Measurements from ENCODE around the gene PRMT7. TPM values are rescaled to one million over a fixed set of nuclear protein-coding genes. Genes with fewer than 3 reads are reported as not detected.
A peak's percentile ranks its signal among the peaks of the same experiment; 100 is the strongest.

The PRMT7 gene
- total RNA-seq, 5 donors from 2014 or later (not counting 1 experiment from before 2014, with no cell fraction given): 80.1 to 92.4 (median 87.2) TPM

DNA sequence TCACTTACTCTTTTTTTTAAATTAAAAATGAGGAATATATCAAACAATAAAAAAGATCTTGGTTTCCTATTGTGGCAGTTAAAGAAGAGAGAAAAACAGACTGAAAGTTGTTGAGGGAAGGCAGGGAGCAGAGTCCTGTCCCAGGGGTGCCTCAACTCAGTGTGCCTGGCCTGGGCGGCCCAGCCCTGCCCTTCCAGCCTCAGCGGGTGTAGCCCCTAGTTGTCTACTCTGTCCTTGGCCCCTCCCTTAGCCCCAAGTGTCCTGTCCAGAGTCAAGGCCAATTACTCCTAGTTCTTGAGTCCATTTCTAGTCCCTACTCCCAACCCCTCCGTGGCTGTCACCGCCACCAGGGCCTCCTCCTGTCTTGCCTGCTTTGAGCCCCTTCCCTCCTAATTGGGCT lies 85.0 kb downstream of the PRMT7 start:
- Mint-ChIP-seq H3K4me1 (peaks cover 15 to 22% (median 18%) of the 10 kb centered on the region in 3 donors), H3K27me3 (no peaks in the 10 kb centered on the region), H3K4me3 (no peak overlapping the region), H3K36me3 (no peaks in the 10 kb centered on the region), H3K27ac (no peak overlapping the region), H3K9me3 (no peaks in the 10 kb centered on the region)
- ATAC-seq (replicated peaks in 1 of 4) (no peak), DNase-seq (no peak)
- no peaks in the 10 kb centered on the region for H3K36me3 ChIP-seq (ENCODE audit: control insufficient read depth in 2 of 2, extremely low read depth in 1 of 2, insufficient read depth in 1 of 2, low read length in 1 of 2)
- no peaks in the 10 kb centered on the region for H3K9me3 ChIP-seq
- H3K4me1 ChIP-seq (ENCODE audit: control insufficient read depth in 1 of 2, extremely low read depth in 1 of 2, insufficient read depth in 2 of 2, low read length in 2 of 2): peaks cover 0 to 23% of the 10 kb centered on the region in 2 experiments
- ChIA-PET CTCF (interaction anchor here (0.5 to 3.8 kb wide), 10 partner anchors 12 to 728 kb away, joined by 3 to 29 read pairs (median 4); no protein-coding TSS in a partner anchor), POLR2A (no interaction called here)
- H3K4me3 ChIP-seq (ENCODE audit: control insufficient read depth in 1 of 2, extremely low read depth in 1 of 2, low read length in 1 of 2): no peak overlapping the region
- peaks cover 0 to 5% of the 10 kb centered on the region in 2 experiments for H3K27me3 ChIP-seq (replicated peaks in 1 of 2; ENCODE audit: control insufficient read depth in 2 of 2, extremely low read depth in 1 of 2, insufficient read depth in 2 of 2, low read length in 1 of 2)
- 75% methylated on average over 4 of the region's 4 CpGs for whole genome bisulfite sequencing (ENCODE audit: insufficient coverage)
- H3K27ac ChIP-seq (ENCODE audit: low read length): no peak overlapping the region

GRCh38 chr16:68396481-68396880 lies 85.7 kb downstream of the PRMT7 start:
- 80% methylated on average over 1 of the region's 6 CpGs for WGBS (ENCODE audit: insufficient coverage)
- POLR2A ChIA-PET: interaction anchor here in 1 of 2 donors (0.5 kb wide), 1 partner anchor 61 kb away, joined by 10 read pairs; no protein-coding TSS in a partner anchor

GRCh38 chr16:68397710-68398201 lies 86.9 kb downstream of the PRMT7 start:
- no peak overlapping the region for H3K27ac Mint-ChIP-seq
- WGBS (ENCODE audit: insufficient coverage): 80% methylated on average over 6 of the region's 6 CpGs

More at GRCh38 chr16:68396481-68396880, 85.7 kb downstream of the PRMT7 start:
- H3K36me3 ChIP-seq (ENCODE audit: control insufficient read depth in 2 of 2, extremely low read depth in 1 of 2, insufficient read depth in 1 of 2, low read length in 1 of 2): no peaks in the 10 kb centered on the region
- no peak overlapping the region for H3K27ac ChIP-seq (ENCODE audit: low read length)
- Mint-ChIP-seq H3K36me3 (no peaks in the 10 kb centered on the region), H3K27ac (peak overlapping the region; percentile 31 to 44), H3K4me1 (peaks cover 22 to 29% (median 25%) of the 10 kb centered on the region in 3 donors), H3K27me3 (no peaks in the 10 kb centered on the region), H3K4me3 (no peak overlapping the region), H3K9me3 (no peaks in the 10 kb centered on the region)
- H3K4me1 ChIP-seq (ENCODE audit: control insufficient read depth in 1 of 2, extremely low read depth in 1 of 2, insufficient read depth in 2 of 2, low read length in 2 of 2): peaks cover 0 to 28% of the 10 kb centered on the region in 2 experiments
- H3K27me3 ChIP-seq (replicated peaks in 1 of 2; ENCODE audit: control insufficient read depth in 2 of 2, extremely low read depth in 1 of 2, insufficient read depth in 2 of 2, low read length in 1 of 2): peaks cover 0 to 5% of the 10 kb centered on the region in 2 experiments
- H3K9me3 ChIP-seq: no peaks in the 10 kb centered on the region
- ATAC-seq (replicated peaks in 1 of 4) (peak; percentile 66 to 78 (median 74)), DNase-seq (peak; percentile 19 to 76 (median 50))
- CTCF ChIA-PET: interaction anchor here (0.5 to 3.8 kb wide), 16 partner anchors 9 to 131 kb away, joined by 3 to 29 read pairs (median 4); partner anchors contain the start of gene SMPD3 (in 1 of the 2)
- H3K4me3 ChIP-seq (ENCODE audit: control insufficient read depth in 1 of 2, extremely low read depth in 1 of 2, low read length in 1 of 2): no peak overlapping the region

DNA sequence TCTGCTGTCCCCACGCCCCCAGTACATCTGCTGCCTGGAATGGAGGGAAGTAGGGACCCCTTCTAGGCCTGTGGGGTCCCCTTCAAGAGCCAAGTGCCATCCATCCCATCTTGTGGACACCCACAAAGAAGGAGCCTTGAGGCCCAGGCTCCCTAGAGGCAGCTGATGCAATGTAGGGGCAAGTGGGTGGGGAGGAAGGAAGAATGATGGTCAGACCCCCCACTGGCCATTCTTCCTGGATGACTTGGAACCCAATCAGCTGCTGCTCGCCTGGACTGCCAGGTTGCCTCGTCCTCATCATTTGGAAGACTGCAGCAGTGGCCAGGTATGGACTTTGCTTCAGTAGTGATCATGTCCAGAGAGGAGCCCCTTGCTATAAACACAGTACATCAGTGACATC lies 88.6 kb downstream of the PRMT7 start:
- Mint-ChIP-seq H3K27me3 (no peaks in the 10 kb centered on the region), H3K9me3 (no peaks in the 10 kb centered on the region), H3K27ac (no peak overlapping the region), H3K4me3 (no peak overlapping the region), H3K4me1 (peaks cover 29 to 35% (median 31%) of the 10 kb centered on the region in 3 donors), H3K36me3 (no peaks in the 10 kb centered on the region)
- no peak for ATAC-seq (replicated peaks in 1 of 4)
- no peak overlapping the region for H3K27ac ChIP-seq (ENCODE audit: low read length)
- H3K36me3 ChIP-seq (ENCODE audit: control insufficient read depth in 2 of 2, extremely low read depth in 1 of 2, insufficient read depth in 1 of 2, low read length in 1 of 2): no peaks in the 10 kb centered on the region
- POLR2A ChIA-PET: interaction anchor here in 1 of 2 donors (0.6 kb wide), 1 partner anchor 1370 kb away, joined by 3 read pairs; no protein-coding TSS in a partner anchor
- peaks cover 0 to 5% of the 10 kb centered on the region in 2 experiments for H3K27me3 ChIP-seq (replicated peaks in 1 of 2; ENCODE audit: control insufficient read depth in 2 of 2, extremely low read depth in 1 of 2, insufficient read depth in 2 of 2, low read length in 1 of 2)
- peaks cover 0 to 28% of the 10 kb centered on the region in 2 experiments for H3K4me1 ChIP-seq (ENCODE audit: control insufficient read depth in 1 of 2, extremely low read depth in 1 of 2, insufficient read depth in 2 of 2, low read length in 2 of 2)
- 95% methylated on average over 2 of the region's 3 CpGs for WGBS (ENCODE audit: insufficient coverage)
- no peak for DNase-seq
- no peak overlapping the region for H3K4me3 ChIP-seq (ENCODE audit: control insufficient read depth in 1 of 2, extremely low read depth in 1 of 2, low read length in 1 of 2)
- CTCF ChIA-PET: no interaction called here
- no peaks in the 10 kb centered on the region for H3K9me3 ChIP-seq

More at GRCh38 chr16:68397710-68398201, 86.9 kb downstream of the PRMT7 start:
- ChIA-PET CTCF (interaction anchor here (0.8 to 3.8 kb wide), 5 partner anchors 8 to 113 kb away, joined by 3 to 29 read pairs (median 9); no protein-coding TSS in a partner anchor), POLR2A (no interaction called here)
- ATAC-seq (replicated peaks in 1 of 4) (no peak), DNase-seq (no peak)
- no peaks in the 10 kb centered on the region for H3K36me3 Mint-ChIP-seq
- H3K4me1 ChIP-seq (ENCODE audit: control insufficient read depth in 1 of 2, extremely low read depth in 1 of 2, insufficient read depth in 2 of 2, low read length in 2 of 2): peaks cover 0 to 28% of the 10 kb centered on the region in 2 experiments
- no peaks in the 10 kb centered on the region for H3K9me3 Mint-ChIP-seq
- H3K27me3 Mint-ChIP-seq: no peaks in the 10 kb centered on the region
- H3K4me3 ChIP-seq (ENCODE audit: control insufficient read depth in 1 of 2, extremely low read depth in 1 of 2, low read length in 1 of 2): no peak overlapping the region
- H3K4me1 Mint-ChIP-seq: peaks cover 29 to 35% (median 31%) of the 10 kb centered on the region in 3 donors
- no peak overlapping the region for H3K4me3 Mint-ChIP-seq
- no peaks in the 10 kb centered on the region for H3K36me3 ChIP-seq (ENCODE audit: control insufficient read depth in 2 of 2, extremely low read depth in 1 of 2, insufficient read depth in 1 of 2, low read length in 1 of 2)
- H3K27ac ChIP-seq (ENCODE audit: low read length): no peak overlapping the region
- H3K27me3 ChIP-seq (replicated peaks in 1 of 2; ENCODE audit: control insufficient read depth in 2 of 2, extremely low read depth in 1 of 2, insufficient read depth in 2 of 2, low read length in 1 of 2): peaks cover 0 to 5% of the 10 kb centered on the region in 2 experiments
- H3K9me3 ChIP-seq: no peaks in the 10 kb centered on the region

- ChIA-PET CTCF (no interaction called here), POLR2A (no interaction called here)
- Histone ChIP-seq H3K4me1 (ENCODE audit: control insufficient read depth in 1 of 2, extremely low read depth in 1 of 2, insufficient read depth in 2 of 2, low read length in 2 of 2) (peaks cover 0 to 28% of the 10 kb centered on the region in 2 experiments), H3K4me3 (ENCODE audit: control insufficient read depth in 1 of 2, extremely low read depth in 1 of 2, low read length in 1 of 2) (no peak overlapping the region), H3K27ac (ENCODE audit: low read length) (no peak overlapping the region), H3K9me3 (no peaks in the 10 kb centered on the region), H3K36me3 (ENCODE audit: control insufficient read depth in 2 of 2, extremely low read depth in 1 of 2, insufficient read depth in 1 of 2, low read length in 1 of 2) (no peaks in the 10 kb centered on the region), H3K27me3 (replicated peaks in 1 of 2; ENCODE audit: control insufficient read depth in 2 of 2, extremely low read depth in 1 of 2, insufficient read depth in 2 of 2, low read length in 1 of 2) (peaks cover 0 to 5% of the 10 kb centered on the region in 2 experiments)
- Mint-ChIP-seq H3K27me3 (no peaks in the 10 kb centered on the region), H3K9me3 (no peaks in the 10 kb centered on the region), H3K4me1 (peaks cover 29 to 35% (median 31%) of the 10 kb centered on the region in 3 donors), H3K4me3 (no peak overlapping the region), H3K27ac (peak overlapping the region in 1 of 2 donors; percentile 82), H3K36me3 (no peaks in the 10 kb centered on the region)
- WGBS (ENCODE audit: insufficient coverage): 63% methylated on average over 3 of the region's 5 CpGs
- DNase-seq (no peak), ATAC-seq (replicated peaks in 1 of 4) (no peak)
Observed at GRCh38 chr16:68400083-68400923, 89.5 kb downstream of the PRMT7 start.

GRCh38 chr16:68400924-68401460 lies 90.2 kb downstream of the PRMT7 start:
- Mint-ChIP-seq H3K27ac (peak overlapping the region; percentile 32 to 82), H3K27me3 (no peaks in the 10 kb centered on the region), H3K36me3 (no peaks in the 10 kb centered on the region), H3K9me3 (no peaks in the 10 kb centered on the region), H3K4me3 (no peak overlapping the region), H3K4me1 (peaks cover 29 to 35% (median 31%) of the 10 kb centered on the region in 3 donors)
- Histone ChIP-seq H3K4me3 (ENCODE audit: control insufficient read depth in 1 of 2, extremely low read depth in 1 of 2, low read length in 1 of 2) (no peak overlapping the region), H3K27ac (ENCODE audit: low read length) (no peak overlapping the region), H3K36me3 (ENCODE audit: control insufficient read depth in 2 of 2, extremely low read depth in 1 of 2, insufficient read depth in 1 of 2, low read length in 1 of 2) (no peaks in the 10 kb centered on the region), H3K9me3 (no peaks in the 10 kb centered on the region), H3K27me3 (replicated peaks in 1 of 2; ENCODE audit: control insufficient read depth in 2 of 2, extremely low read depth in 1 of 2, insufficient read depth in 2 of 2, low read length in 1 of 2) (peaks cover 0 to 5% of the 10 kb centered on the region in 2 experiments), H3K4me1 (ENCODE audit: control insufficient read depth in 1 of 2, extremely low read depth in 1 of 2, insufficient read depth in 2 of 2, low read length in 2 of 2) (peaks cover 0 to 28% of the 10 kb centered on the region in 2 experiments)
- ChIA-PET POLR2A (interaction anchor here in 1 of 2 donors (0.5 kb wide), 1 partner anchor 423 kb away, joined by 8 read pairs; no protein-coding TSS in a partner anchor), CTCF (no interaction called here)
- 63% methylated on average over 3 of the region's 5 CpGs for WGBS (ENCODE audit: insufficient coverage)
- ATAC-seq (replicated peaks in 1 of 4): peak; percentile 48 to 76 (median 58)
- peak in 11 of 35 experiments; percentile 12 to 35 (median 23) for DNase-seq

Data from T-cell (primary cell).